ENCODE data around the gene CHIC2. TPM values are rescaled to one million over a fixed set of nuclear protein-coding genes. Genes with fewer than 3 reads are reported as not detected.

Gene CHIC2
- total RNA-seq, 1 donor from 2014 or later, result 16.5 TPM

GRCh38 chr4:54099748-54100574 is 35.6 kb upstream of the CHIC2 start, which contains the start of gene GSX2:
Gene GSX2 (plus strand): TSS chr4:54100163. CDS start chr4:54100345, 182 bp downstream.
- peak within 1 kb of the TSS; percentile 78 for H3K4me3 Mint-ChIP-seq
- H3K9me3 Mint-ChIP-seq, result no peaks in the 10 kb centered on the region
- H3K27me3 Mint-ChIP-seq, result peaks cover 96% of the 10 kb centered on the region
- no peaks in the 10 kb centered on the region for H3K36me3 Mint-ChIP-seq
- peak within 1 kb of the TSS; percentile 34 for H3K27ac Mint-ChIP-seq
- H3K4me1 Mint-ChIP-seq (ENCODE audit: unreplicated experiment), result peaks cover 25% of the 10 kb centered on the region
- no peak for TF ChIP-seq CTCF (conservative IDR thresholded peaks at IDR 0.05)
- DNase-seq (ENCODE audit: extremely low spot score, unreplicated experiment), result no peak

GRCh38 chr4:54099287-54099747 is 34.9 kb upstream of the CHIC2 start:
- H3K27ac Mint-ChIP-seq, result peak overlapping the region; percentile 34
- peaks cover 25% of the 10 kb centered on the region for H3K4me1 Mint-ChIP-seq (ENCODE audit: unreplicated experiment)
- DNase-seq (ENCODE audit: extremely low spot score, unreplicated experiment), result no peak
- TF ChIP-seq CTCF (conservative IDR thresholded peaks at IDR 0.05), result no peak
- H3K27me3 Mint-ChIP-seq, result peaks cover 96% of the 10 kb centered on the region
- H3K9me3 Mint-ChIP-seq, result no peaks in the 10 kb centered on the region
- H3K36me3 Mint-ChIP-seq, result no peaks in the 10 kb centered on the region
- H3K4me3 Mint-ChIP-seq, result peak overlapping the region; percentile 69

- no peak for DNase-seq (ENCODE audit: extremely low spot score, unreplicated experiment)
- H3K9me3 Mint-ChIP-seq, result no peaks in the 10 kb centered on the region
- H3K27ac Mint-ChIP-seq, result no peak overlapping the region
- peak overlapping the region; percentile 69 for H3K4me3 Mint-ChIP-seq
- no peaks in the 10 kb centered on the region for H3K36me3 Mint-ChIP-seq
- peaks cover 24% of the 10 kb centered on the region for H3K4me1 Mint-ChIP-seq (ENCODE audit: unreplicated experiment)
- no peak for TF ChIP-seq CTCF (conservative IDR thresholded peaks at IDR 0.05)
- H3K27me3 Mint-ChIP-seq, result peaks cover 96% of the 10 kb centered on the region
These were observed 34.0 kb upstream of the CHIC2 start for GRCh38 chr4:54098375-54098774.

GRCh38 chr4:54097152-54097551 is 32.7 kb upstream of the CHIC2 start:
- no peaks in the 10 kb centered on the region for H3K36me3 Mint-ChIP-seq
- DNase-seq (ENCODE audit: extremely low spot score, unreplicated experiment), result no peak
- H3K4me3 Mint-ChIP-seq, result peak overlapping the region; percentile 6
- H3K27ac Mint-ChIP-seq, result no peak overlapping the region
- TF ChIP-seq CTCF (conservative IDR thresholded peaks at IDR 0.05), result no peak
- H3K9me3 Mint-ChIP-seq, result no peaks in the 10 kb centered on the region
- H3K27me3 Mint-ChIP-seq, result peaks cover 96% of the 10 kb centered on the region
- peaks cover 20% of the 10 kb centered on the region for H3K4me1 Mint-ChIP-seq (ENCODE audit: unreplicated experiment)

GRCh38 chr4:54096295-54096962 is 32.0 kb upstream of the CHIC2 start:
- TF ChIP-seq CTCF (conservative IDR thresholded peaks at IDR 0.05), result no peak
- no peak for DNase-seq (ENCODE audit: extremely low spot score, unreplicated experiment)
- Mint-ChIP-seq H3K27ac (peak overlapping the region; percentile 9), H3K4me3 (peak overlapping the region; percentile 6), H3K9me3 (no peaks in the 10 kb centered on the region), H3K27me3 (peaks cover 96% of the 10 kb centered on the region), H3K4me1 (ENCODE audit: unreplicated experiment) (peaks cover 23% of the 10 kb centered on the region), H3K36me3 (no peaks in the 10 kb centered on the region)
